Hepatocyte (in vitro differentiated cells): Measurements from ENCODE around the gene CDK9.

Source experiments
- CTCF ChIP-seq: fragments of 200-600 bp; sonication (generic); IDR thresholded peaks from 2 replicates; pipeline ENCODE4 v1.5.1; 2016; ENCODE audit warnings: antibody characterized with exemption, mild to moderate bottlenecking; ENCODE audit not compliant: poor library complexity
- EZH2 ChIP-seq: fragments of 200-600 bp; sonication (generic); IDR thresholded peaks from 2 replicates; pipeline ENCODE4 v1.6.1; 2016; ENCODE audit warnings: antibody characterized with exemption, mild to moderate bottlenecking, borderline replicate concordance

GRCh38 chr9:127796852-127797370 is 11.1 kb downstream of the CDK9 start:
- TF ChIP-seq CTCF = no peak
- no peak for TF ChIP-seq EZH2
